Mammary epithelial cell (primary cell): Measurements from ENCODE around the gene TNS4.

Source experiments
- EZH2 ChIP-seq: IDR thresholded peaks from 2 replicates; pipeline ENCODE4 v1.6.1; 2012; ENCODE audit warnings: low read length, inconsistent platforms, borderline replicate concordance
- TF ChIP-seq, protein P1 (sequence below), 2 donors: IDR thresholded peaks in 1 of 2; conservative IDR thresholded peaks in 1 of 2; 2 replicates each; pipeline ENCODE4 v1.5.1; 2011 to 2012; ENCODE audit warnings: inconsistent platforms in 2 of 2, low read length in 2 of 2, mild to moderate bottlenecking in 2 of 2, control low read depth in 1 of 2, low read depth in 1 of 2; ENCODE audit not compliant: insufficient read depth in 1 of 2; ENCODE audit errors: extremely low read depth in 1 of 2

DNA sequence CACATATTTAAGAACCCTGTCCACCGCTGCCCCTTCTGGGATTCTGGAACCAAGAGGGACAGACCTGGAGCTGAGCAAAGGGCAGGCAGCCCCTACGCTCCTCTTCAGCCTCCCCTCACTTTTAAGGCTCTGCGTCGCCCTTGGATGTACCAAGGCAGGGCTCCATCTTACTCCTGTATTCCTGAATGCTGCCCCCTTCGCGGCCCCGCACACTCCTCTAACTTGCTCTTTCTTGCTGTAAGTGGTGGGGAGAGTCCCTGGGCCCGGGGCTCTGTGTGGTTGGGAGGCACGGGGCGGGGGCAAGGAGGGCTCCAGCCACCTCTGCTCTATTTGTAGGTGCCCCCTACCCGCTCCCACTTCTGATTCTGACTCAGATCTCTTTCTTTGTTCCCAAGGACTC lies 1.2 kb downstream of the TNS4 start:
- TF ChIP-seq, protein P1, sequence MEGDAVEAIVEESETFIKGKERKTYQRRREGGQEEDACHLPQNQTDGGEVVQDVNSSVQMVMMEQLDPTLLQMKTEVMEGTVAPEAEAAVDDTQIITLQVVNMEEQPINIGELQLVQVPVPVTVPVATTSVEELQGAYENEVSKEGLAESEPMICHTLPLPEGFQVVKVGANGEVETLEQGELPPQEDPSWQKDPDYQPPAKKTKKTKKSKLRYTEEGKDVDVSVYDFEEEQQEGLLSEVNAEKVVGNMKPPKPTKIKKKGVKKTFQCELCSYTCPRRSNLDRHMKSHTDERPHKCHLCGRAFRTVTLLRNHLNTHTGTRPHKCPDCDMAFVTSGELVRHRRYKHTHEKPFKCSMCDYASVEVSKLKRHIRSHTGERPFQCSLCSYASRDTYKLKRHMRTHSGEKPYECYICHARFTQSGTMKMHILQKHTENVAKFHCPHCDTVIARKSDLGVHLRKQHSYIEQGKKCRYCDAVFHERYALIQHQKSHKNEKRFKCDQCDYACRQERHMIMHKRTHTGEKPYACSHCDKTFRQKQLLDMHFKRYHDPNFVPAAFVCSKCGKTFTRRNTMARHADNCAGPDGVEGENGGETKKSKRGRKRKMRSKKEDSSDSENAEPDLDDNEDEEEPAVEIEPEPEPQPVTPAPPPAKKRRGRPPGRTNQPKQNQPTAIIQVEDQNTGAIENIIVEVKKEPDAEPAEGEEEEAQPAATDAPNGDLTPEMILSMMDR (conservative IDR thresholded peaks at IDR 0.05 in 1 of 2, IDR thresholded peaks at IDR 0.05 in 1 of 2; ENCODE audit: extremely low read depth in 1 of 2, insufficient read depth in 1 of 2, low read depth in 1 of 2, low read length in 2 of 2): no peak
- no peak for TF ChIP-seq EZH2
